ENCODE measurements around the gene NUMB.
"Not testable (repeated sequence)": the region's sequence is repeated elsewhere in the genome, so short reads cannot be mapped to it uniquely, and the experiment has no call there.

DNA sequence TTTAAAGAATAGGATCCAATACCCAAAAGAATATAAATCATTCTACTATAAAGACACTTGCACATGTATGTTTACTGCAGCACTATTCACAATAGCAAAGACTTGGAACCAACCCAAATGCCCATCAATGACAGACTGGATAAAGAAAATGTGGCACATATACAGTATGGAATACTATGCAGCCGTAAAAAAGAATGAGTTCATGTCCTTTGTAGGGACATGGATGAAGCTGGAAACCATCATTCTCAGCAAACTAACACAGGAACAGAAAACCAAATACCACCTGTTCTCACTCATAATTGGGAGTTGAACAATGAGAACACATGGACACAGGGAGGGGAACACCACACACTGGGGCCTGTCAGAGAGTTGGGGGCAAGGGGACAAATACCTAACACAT lies 149.1 kb downstream of the NUMB start:
- not testable (repeated sequence) for TF ChIP-seq MAX (IDR thresholded peaks at IDR 0.05); TAF1 (conservative IDR thresholded peaks at IDR 0.05); GABPA (IDR thresholded peaks at IDR 0.05 in 1 of 2, conservative IDR thresholded peaks at IDR 0.05 in 1 of 2)
- TF ChIP-seq, protein P1, sequence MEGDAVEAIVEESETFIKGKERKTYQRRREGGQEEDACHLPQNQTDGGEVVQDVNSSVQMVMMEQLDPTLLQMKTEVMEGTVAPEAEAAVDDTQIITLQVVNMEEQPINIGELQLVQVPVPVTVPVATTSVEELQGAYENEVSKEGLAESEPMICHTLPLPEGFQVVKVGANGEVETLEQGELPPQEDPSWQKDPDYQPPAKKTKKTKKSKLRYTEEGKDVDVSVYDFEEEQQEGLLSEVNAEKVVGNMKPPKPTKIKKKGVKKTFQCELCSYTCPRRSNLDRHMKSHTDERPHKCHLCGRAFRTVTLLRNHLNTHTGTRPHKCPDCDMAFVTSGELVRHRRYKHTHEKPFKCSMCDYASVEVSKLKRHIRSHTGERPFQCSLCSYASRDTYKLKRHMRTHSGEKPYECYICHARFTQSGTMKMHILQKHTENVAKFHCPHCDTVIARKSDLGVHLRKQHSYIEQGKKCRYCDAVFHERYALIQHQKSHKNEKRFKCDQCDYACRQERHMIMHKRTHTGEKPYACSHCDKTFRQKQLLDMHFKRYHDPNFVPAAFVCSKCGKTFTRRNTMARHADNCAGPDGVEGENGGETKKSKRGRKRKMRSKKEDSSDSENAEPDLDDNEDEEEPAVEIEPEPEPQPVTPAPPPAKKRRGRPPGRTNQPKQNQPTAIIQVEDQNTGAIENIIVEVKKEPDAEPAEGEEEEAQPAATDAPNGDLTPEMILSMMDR (IDR thresholded peaks at IDR 0.05; ENCODE audit: low read depth, low read length, missing input control): not testable (repeated sequence)
